ENCODE measurements around the gene CDH8. TPM values are rescaled to one million over a fixed set of nuclear protein-coding genes. Genes with fewer than 3 reads are reported as not detected.
A peak's percentile ranks its signal among the peaks of the same experiment; 100 is the strongest.

Gene CDH8
- polyA plus RNA-seq, 1 of the 3 experiments (the other 2 are of a cell fraction), result 0.05 TPM

- Histone ChIP-seq H3K36me3 (replicated peaks in 1 of 2; ENCODE audit: control insufficient read depth in 1 of 2, insufficient read depth in 2 of 2, low read length in 1 of 2) (no peaks in the 10 kb centered on the region), H3K4me1 (ENCODE audit: control insufficient read depth in 1 of 2, insufficient read depth in 2 of 2, low read depth in 1 of 2, low read length in 1 of 2) (peaks cover 0 to 7% of the 10 kb centered on the region in 2 experiments; a peak in 3 of 4 replicates), H3K27me3 (ENCODE audit: insufficient read depth) (no peaks in the 10 kb centered on the region), H3K9me2 (no peaks in the 10 kb centered on the region), H3K9ac (no peak overlapping the region), H3K9me3 (no peaks in the 10 kb centered on the region), H2AFZ (ENCODE audit: low read depth) (no peak overlapping the region), H3K4me3 (ENCODE audit: low read depth in 2 of 2, low read length in 1 of 2) (no peak overlapping the region), H3K4me2 (no peak overlapping the region), H3K79me2 (ENCODE audit: insufficient read depth) (no peaks in the 10 kb centered on the region), H4K20me1 (ENCODE audit: insufficient read depth) (no peaks in the 10 kb centered on the region), H3F3A (replicated peaks; ENCODE audit: insufficient read depth) (no peaks in the 10 kb centered on the region), H3K27ac (ENCODE audit: low read depth in 2 of 2, low read length in 1 of 2) (no peak overlapping the region)
- no peak for DNase-seq
- no peak for TF ChIP-seq FOSL2 (IDR thresholded peaks at IDR 0.05; ENCODE audit: borderline replicate concordance, low read depth)
- TF ChIP-seq RCOR1 (IDR thresholded peaks at IDR 0.05; ENCODE audit: low read length), result no peak
- no peak for TF ChIP-seq TCF12 (IDR thresholded peaks at IDR 0.05)
- no peak; the same call in 1 of the 2 replicates for TF ChIP-seq GATA2 (CRISPR knock-in tag; IDR thresholded peaks at IDR 0.05)
- no peak for TF ChIP-seq JUND (IDR thresholded peaks at IDR 0.05)
- TF ChIP-seq TAF1 (IDR thresholded peaks at IDR 0.05; ENCODE audit: borderline replicate concordance, low read depth, low read length), result no peak
- no peak for TF ChIP-seq CTCF (IDR thresholded peaks at IDR 0.05)
- no peak for TF ChIP-seq YY1 (IDR thresholded peaks at IDR 0.05; ENCODE audit: low read depth)
- no peak for TF ChIP-seq POLR2AphosphoS5 (IDR thresholded peaks at IDR 0.05; ENCODE audit: low read depth, low read length)
- TF ChIP-seq RFX5 (IDR thresholded peaks at IDR 0.05; ENCODE audit: low read length), result no peak
- TF ChIP-seq MAX (IDR thresholded peaks at IDR 0.05; ENCODE audit: low read depth), result no peak
- ChIA-PET POLR2A (no interaction called here), CTCF (no interaction called here)
- WGBS (ENCODE audit: low lambda C conversion rate), result 37% methylated on average over 8 of the region's 8 CpGs
These were observed 218.5 kb downstream of the CDH8 start for GRCh38 chr16:61817583-61818278.

GRCh38 chr16:61814726-61815347, 221.4 kb downstream of the CDH8 start:
- Histone ChIP-seq H3F3A (replicated peaks; ENCODE audit: insufficient read depth) (no peaks in the 10 kb centered on the region), H3K27ac (ENCODE audit: low read depth in 2 of 2, low read length in 1 of 2) (no peak overlapping the region), H4K20me1 (ENCODE audit: insufficient read depth) (no peaks in the 10 kb centered on the region), H2AFZ (ENCODE audit: low read depth) (no peak overlapping the region), H3K27me3 (ENCODE audit: insufficient read depth) (no peaks in the 10 kb centered on the region), H3K4me1 (ENCODE audit: control insufficient read depth in 1 of 2, insufficient read depth in 2 of 2, low read depth in 1 of 2, low read length in 1 of 2) (peaks cover 0 to 7% of the 10 kb centered on the region in 2 experiments; a peak in 3 of 4 replicates), H3K9ac (no peak overlapping the region), H3K36me3 (replicated peaks in 1 of 2; ENCODE audit: control insufficient read depth in 1 of 2, insufficient read depth in 2 of 2, low read length in 1 of 2) (no peaks in the 10 kb centered on the region), H3K9me2 (no peaks in the 10 kb centered on the region), H3K4me3 (ENCODE audit: low read depth in 2 of 2, low read length in 1 of 2) (no peak overlapping the region), H3K9me3 (no peaks in the 10 kb centered on the region), H3K79me2 (ENCODE audit: insufficient read depth) (no peaks in the 10 kb centered on the region), H3K4me2 (no peak overlapping the region)
- TF ChIP-seq FOXJ3 (CRISPR knock-in tag; IDR thresholded peaks at IDR 0.05), result no peak
- TF ChIP-seq RCOR1 (IDR thresholded peaks at IDR 0.05; ENCODE audit: low read length), result peak; percentile 46; the same call in 1 of the 2 replicates
- TF ChIP-seq RAD21 (IDR thresholded peaks at IDR 0.05; ENCODE audit: low read length), result peak; percentile 40
- ChIA-PET POLR2A (no interaction called here), CTCF (interaction anchor here (0.7 kb wide), 1 partner anchor 1388 kb away, joined by 3 read pairs; no protein-coding TSS in a partner anchor)
- peak; percentile 30 for DNase-seq

Measured in SK-N-SH (cell line).